KMS-11 (cell line): ENCODE results near the gene RALGDS.
"Not testable (repeated sequence)": the region's sequence is repeated elsewhere in the genome, so short reads cannot be mapped to it uniquely, and the experiment has no call there.

Experiments used
- H2AFZ ChIP-seq: fragments of 200-600 bp; sonication (generic); 2 replicates; pipeline ENCODE4 v1.6.1; 2016; ENCODE audit warnings: antibody characterized with exemption, mixed run types, low read depth
- H3K27ac ChIP-seq: fragments of 200-600 bp; sonication (generic); 2 replicates; pipeline ENCODE4 v1.6.1; 2016; ENCODE audit warnings: mild to moderate bottlenecking, mixed run types
- H3K27me3 ChIP-seq: fragments of 200-600 bp; sonication (generic); 2 replicates; pipeline ENCODE4 v1.6.1; 2017; ENCODE audit warnings: mild to moderate bottlenecking, low read depth, mixed run types, moderate library complexity; ENCODE audit not compliant: insufficient read depth
- H3K36me3 ChIP-seq: fragments of 200-600 bp; sonication (generic); 2 replicates; pipeline ENCODE4 v1.6.1; 2017; ENCODE audit warnings: mild to moderate bottlenecking, mixed run types; ENCODE audit not compliant: insufficient read depth
- H3K4me1 ChIP-seq: fragments of 200-600 bp; sonication (generic); 2 replicates; pipeline ENCODE4 v1.6.1; 2016; ENCODE audit warnings: mild to moderate bottlenecking, low read depth, mixed run types; ENCODE audit not compliant: poor library complexity, severe bottlenecking
- H3K4me2 ChIP-seq: fragments of 200-600 bp; sonication (generic); 2 replicates; pipeline ENCODE4 v1.7.0; 2016; ENCODE audit warnings: mild to moderate bottlenecking, mixed run types
- H3K4me3 ChIP-seq: fragments of 200-600 bp; sonication (generic); IDR thresholded peaks from 2 replicates; pipeline ENCODE4 v1.6.1; 2017; ENCODE audit warnings: low read depth, low read length, mixed read lengths; ENCODE audit not compliant: insufficient read depth
- H3K79me2 ChIP-seq: fragments of 200-600 bp; sonication (generic); 2 replicates; pipeline ENCODE4 v1.6.1; 2016; ENCODE audit warnings: low read depth, mixed run types; ENCODE audit not compliant: insufficient read depth
- H3K9ac ChIP-seq: fragments of 200-600 bp; sonication (generic); 2 replicates; pipeline ENCODE4 v1.6.1; 2016; ENCODE audit warnings: mild to moderate bottlenecking, mixed run types
- H4K20me1 ChIP-seq: fragments of 200-600 bp; sonication (generic); 2 replicates; pipeline ENCODE4 v1.6.1; 2016; ENCODE audit warnings: mild to moderate bottlenecking, mixed run types; ENCODE audit not compliant: insufficient read depth
- TF ChIP-seq, protein P1 (sequence below): fragments of 200-600 bp; sonication (generic); conservative IDR thresholded peaks from 2 replicates; pipeline ENCODE4 v1.6.1; 2017; ENCODE audit warnings: low read depth, mild to moderate bottlenecking, antibody characterized with exemption, low read length, moderate library complexity, mixed read lengths

The RALGDS gene

DNA sequence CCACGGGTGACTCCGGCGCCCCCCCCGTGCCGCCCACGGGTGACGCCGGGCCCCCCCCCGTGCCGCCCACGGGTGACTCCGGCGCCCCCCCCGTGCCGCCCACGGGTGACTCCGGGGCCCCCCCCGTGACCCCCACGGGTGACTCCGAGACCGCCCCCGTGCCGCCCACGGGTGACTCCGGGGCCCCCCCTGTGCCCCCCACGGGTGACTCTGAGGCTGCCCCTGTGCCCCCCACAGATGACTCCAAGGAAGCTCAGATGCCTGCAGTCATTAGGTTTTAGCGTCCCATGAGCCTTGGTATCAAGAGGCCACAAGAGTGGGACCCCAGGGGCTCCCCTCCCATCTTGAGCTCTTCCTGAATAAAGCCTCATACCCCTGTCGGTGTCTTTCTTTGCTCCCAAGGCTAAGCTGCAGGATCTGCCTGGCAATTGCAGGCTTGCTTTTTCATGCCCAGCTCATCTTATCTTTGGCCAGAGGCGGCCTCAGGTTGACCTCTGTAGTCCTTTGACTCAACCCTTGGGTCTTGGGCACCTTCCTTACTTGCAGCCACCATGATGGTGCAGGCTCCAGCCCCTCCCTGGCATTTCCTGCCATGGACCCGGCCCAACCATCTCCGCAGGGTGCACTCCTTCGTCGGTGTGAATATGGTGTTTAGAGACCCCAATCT is 49.4 kb downstream of the RALGDS start:
- Histone ChIP-seq H3K36me3 (no peaks in the 10 kb centered on the region), H3K27me3 (no peaks in the 10 kb centered on the region; the same call in 1 of the 2 replicates), H3K9ac (no peak overlapping the region), H2AFZ (no peak overlapping the region), H3K79me2 (no peaks in the 10 kb centered on the region), H3K27ac (no peak overlapping the region), H3K4me1 (no peaks in the 10 kb centered on the region), H3K4me3 (no peak overlapping the region), H4K20me1 (no peaks in the 10 kb centered on the region), H3K4me2 (no peak overlapping the region)
- TF ChIP-seq, protein P1, sequence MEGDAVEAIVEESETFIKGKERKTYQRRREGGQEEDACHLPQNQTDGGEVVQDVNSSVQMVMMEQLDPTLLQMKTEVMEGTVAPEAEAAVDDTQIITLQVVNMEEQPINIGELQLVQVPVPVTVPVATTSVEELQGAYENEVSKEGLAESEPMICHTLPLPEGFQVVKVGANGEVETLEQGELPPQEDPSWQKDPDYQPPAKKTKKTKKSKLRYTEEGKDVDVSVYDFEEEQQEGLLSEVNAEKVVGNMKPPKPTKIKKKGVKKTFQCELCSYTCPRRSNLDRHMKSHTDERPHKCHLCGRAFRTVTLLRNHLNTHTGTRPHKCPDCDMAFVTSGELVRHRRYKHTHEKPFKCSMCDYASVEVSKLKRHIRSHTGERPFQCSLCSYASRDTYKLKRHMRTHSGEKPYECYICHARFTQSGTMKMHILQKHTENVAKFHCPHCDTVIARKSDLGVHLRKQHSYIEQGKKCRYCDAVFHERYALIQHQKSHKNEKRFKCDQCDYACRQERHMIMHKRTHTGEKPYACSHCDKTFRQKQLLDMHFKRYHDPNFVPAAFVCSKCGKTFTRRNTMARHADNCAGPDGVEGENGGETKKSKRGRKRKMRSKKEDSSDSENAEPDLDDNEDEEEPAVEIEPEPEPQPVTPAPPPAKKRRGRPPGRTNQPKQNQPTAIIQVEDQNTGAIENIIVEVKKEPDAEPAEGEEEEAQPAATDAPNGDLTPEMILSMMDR: no peak

DNA sequence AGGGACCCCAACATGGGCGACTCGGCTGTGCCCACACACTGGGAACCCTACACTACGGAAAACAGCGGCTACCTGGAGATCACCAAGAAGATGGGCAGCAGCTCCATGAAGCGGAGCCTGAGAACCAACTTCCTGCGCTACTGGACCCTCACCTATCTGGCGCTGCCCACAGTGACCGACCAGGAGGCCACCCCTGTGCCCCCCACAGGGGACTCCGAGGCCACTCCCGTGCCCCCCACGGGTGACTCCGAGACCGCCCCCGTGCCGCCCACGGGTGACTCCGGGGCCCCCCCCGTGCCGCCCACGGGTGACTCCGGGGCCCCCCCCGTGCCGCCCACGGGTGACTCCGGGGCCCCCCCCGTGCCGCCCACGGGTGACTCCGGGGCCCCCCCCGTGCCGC is 50.1 kb downstream of the RALGDS start:
- H3K27me3 ChIP-seq, H3K4me3 ChIP-seq, H3K4me2 ChIP-seq, H3K9ac ChIP-seq, H4K20me1 ChIP-seq, H3K36me3 ChIP-seq, H2AFZ ChIP-seq, H3K79me2 ChIP-seq, H3K4me1 ChIP-seq, H3K27ac ChIP-seq: not testable (repeated sequence)

DNA sequence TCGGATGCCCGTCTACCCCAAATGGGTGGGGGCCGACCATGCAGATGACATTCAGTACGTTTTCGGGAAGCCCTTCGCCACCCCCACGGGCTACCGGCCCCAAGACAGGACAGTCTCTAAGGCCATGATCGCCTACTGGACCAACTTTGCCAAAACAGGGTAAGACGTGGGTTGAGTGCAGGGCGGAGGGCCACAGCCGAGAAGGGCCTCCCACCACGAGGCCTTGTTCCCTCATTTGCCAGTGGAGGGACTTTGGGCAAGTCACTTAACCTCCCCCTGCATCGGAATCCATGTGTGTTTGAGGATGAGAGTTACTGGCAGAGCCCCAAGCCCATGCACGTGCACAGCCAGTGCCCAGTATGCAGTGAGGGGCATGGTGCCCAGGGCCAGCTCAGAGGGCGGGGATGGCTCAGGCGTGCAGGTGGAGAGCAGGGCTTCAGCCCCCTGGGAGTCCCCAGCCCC is 50.5 kb downstream of the RALGDS start:
- H3K27me3 ChIP-seq, H3K27ac ChIP-seq, H2AFZ ChIP-seq, H3K4me3 ChIP-seq, H3K4me2 ChIP-seq, H3K36me3 ChIP-seq, H3K79me2 ChIP-seq, H4K20me1 ChIP-seq, H3K4me1 ChIP-seq, H3K9ac ChIP-seq: not testable (repeated sequence)

DNA sequence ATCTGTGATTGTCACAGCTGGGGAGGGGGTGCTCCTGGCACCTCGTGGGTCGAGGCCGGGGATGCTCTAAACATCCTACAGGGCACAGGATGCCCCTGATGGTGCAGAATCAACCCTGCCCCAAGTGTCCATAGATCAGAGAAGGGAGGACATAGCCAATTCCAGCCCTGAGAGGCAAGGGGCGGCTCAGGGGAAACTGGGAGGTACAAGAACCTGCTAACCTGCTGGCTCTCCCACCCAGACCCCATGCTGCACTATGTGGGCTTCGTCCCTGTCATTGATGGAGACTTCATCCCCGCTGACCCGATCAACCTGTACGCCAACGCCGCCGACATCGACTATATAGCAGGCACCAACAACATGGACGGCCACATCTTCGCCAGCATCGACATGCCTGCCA is 52.6 kb downstream of the RALGDS start:
- H4K20me1 ChIP-seq, H3K27me3 ChIP-seq, H3K4me1 ChIP-seq, H3K4me2 ChIP-seq, H2AFZ ChIP-seq, H3K36me3 ChIP-seq, H3K79me2 ChIP-seq, H3K4me3 ChIP-seq, H3K9ac ChIP-seq, H3K27ac ChIP-seq: not testable (repeated sequence)

DNA sequence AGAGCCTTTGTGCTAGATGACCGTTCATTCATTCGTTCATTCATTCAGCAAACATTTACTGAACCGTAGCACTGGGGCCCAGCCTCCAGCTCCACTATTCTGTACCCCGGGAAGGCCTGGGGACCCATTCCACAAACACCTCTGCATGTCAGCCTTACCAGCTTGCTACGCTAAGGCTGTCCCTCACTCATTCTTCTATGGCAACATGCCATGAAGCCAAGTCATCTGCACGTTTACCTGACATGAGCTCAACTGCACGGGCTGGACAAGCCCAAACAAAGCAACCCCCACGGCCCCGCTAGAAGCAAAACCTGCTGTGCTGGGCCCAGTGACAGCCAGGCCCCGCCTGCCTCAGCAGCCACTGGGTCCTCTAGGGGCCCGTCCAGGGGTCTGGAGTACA is 53.2 kb downstream of the RALGDS start:
- Histone ChIP-seq H3K4me3 (no peak overlapping the region), H3K9ac (no peak overlapping the region), H3K27ac (no peak overlapping the region), H3K4me2 (no peak overlapping the region), H2AFZ (no peak overlapping the region), H3K27me3 (no peaks in the 10 kb centered on the region), H3K4me1 (no peaks in the 10 kb centered on the region), H3K36me3 (no peaks in the 10 kb centered on the region), H3K79me2 (no peaks in the 10 kb centered on the region), H4K20me1 (no peaks in the 10 kb centered on the region)
- TF ChIP-seq, protein P1: no peak

DNA sequence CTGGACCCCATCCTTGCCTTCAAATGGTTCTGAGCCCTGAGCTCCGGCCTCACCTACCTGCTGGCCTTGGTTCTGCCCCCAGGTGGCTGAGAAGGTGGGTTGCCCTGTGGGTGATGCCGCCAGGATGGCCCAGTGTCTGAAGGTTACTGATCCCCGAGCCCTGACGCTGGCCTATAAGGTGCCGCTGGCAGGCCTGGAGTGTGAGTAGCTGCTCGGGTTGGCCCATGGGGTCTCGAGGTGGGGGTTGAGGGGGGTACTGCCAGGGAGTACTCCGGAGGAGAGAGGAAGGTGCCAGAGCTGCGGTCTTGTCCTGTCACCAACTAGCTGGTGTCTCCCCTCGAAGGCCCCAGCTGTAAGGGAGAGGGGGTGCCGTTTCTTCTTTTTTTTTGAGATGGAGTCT is 54.0 kb downstream of the RALGDS start:
- Histone ChIP-seq H3K4me3 (no peak overlapping the region), H3K4me2 (no peak overlapping the region), H3K4me1 (no peaks in the 10 kb centered on the region), H3K27ac (no peak overlapping the region), H3K79me2 (no peaks in the 10 kb centered on the region), H3K36me3 (no peaks in the 10 kb centered on the region), H4K20me1 (no peaks in the 10 kb centered on the region), H2AFZ (no peak overlapping the region), H3K27me3 (no peaks in the 10 kb centered on the region), H3K9ac (no peak overlapping the region)
- TF ChIP-seq, protein P1: no peak
